WERI-Rb-1 (cell line): ENCODE data around the gene NAV2.

Experiments used
- DNase-seq: peaks from one replicate; pipeline ENCODE4 v3.0.0-alpha.2; 2020
- H3K27ac ChIP-seq: fragments of 250-450 bp; sonication (Bioruptor Pico); 2 replicates; pipeline ENCODE4 v1.5.1; 2020; ENCODE audit warnings: mild to moderate bottlenecking, moderate library complexity
- H3K27me3 ChIP-seq: fragments of 250-450 bp; sonication (Bioruptor Pico); 2 replicates; pipeline ENCODE4 v1.5.1; 2021; ENCODE audit warnings: mild to moderate bottlenecking, low read depth, moderate library complexity; ENCODE audit not compliant: insufficient read depth, severe bottlenecking
- H3K36me3 ChIP-seq: fragments of 250-450 bp; sonication (Bioruptor Pico); 2 replicates; pipeline ENCODE4 v1.5.1; 2020; ENCODE audit warnings: mild to moderate bottlenecking, moderate library complexity
- H3K4me3 ChIP-seq: 2 replicates; pipeline ENCODE4 v1.5.1; 2011; ENCODE audit warnings: low read depth, mild to moderate bottlenecking, control low read depth, low read length
- H3K9me3 ChIP-seq: fragments of 250-450 bp; sonication (Bioruptor Pico); 2 replicates; pipeline ENCODE4 v1.5.1; 2021; ENCODE audit warnings: mild to moderate bottlenecking, moderate library complexity; ENCODE audit not compliant: severe bottlenecking
- TF ChIP-seq, protein P1 (sequence below): IDR thresholded peaks from 2 replicates; pipeline ENCODE4 v1.5.1; 2011; ENCODE audit warnings: low read depth, mild to moderate bottlenecking, control low read depth, inconsistent platforms, low read length

Gene NAV2

DNA sequence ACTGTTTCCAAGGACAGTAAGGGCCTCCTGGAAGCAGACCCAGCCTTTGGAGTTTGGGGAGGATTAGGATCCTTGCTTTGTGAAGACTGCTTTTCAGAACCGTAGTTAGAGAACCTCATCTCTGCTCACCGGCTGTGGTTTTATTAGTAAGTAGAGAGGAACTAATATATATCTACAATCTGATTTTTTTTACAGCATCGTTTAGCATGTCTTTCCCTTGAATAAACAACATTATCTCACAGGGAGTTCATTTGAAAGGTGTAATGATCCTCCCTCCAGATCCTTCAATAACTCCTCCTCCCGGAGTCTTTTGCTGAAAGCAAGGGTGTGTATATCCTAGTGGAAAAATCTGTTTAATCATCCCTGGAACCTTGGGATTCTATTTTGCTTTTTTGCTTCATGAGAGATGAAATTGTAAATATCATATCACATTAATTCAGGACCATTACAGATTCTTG lies 314.9 kb downstream of the NAV2 start:
- DNase-seq = no peak
- Histone ChIP-seq H3K27me3 (no peaks in the 10 kb centered on the region), H3K27ac (peak overlapping the region; percentile 51), H3K9me3 (no peaks in the 10 kb centered on the region), H3K36me3 (peaks cover 3% of the 10 kb centered on the region), H3K4me3 (peak overlapping the region; percentile 5; the same call in 1 of the 2 replicates)
- TF ChIP-seq, protein P1, sequence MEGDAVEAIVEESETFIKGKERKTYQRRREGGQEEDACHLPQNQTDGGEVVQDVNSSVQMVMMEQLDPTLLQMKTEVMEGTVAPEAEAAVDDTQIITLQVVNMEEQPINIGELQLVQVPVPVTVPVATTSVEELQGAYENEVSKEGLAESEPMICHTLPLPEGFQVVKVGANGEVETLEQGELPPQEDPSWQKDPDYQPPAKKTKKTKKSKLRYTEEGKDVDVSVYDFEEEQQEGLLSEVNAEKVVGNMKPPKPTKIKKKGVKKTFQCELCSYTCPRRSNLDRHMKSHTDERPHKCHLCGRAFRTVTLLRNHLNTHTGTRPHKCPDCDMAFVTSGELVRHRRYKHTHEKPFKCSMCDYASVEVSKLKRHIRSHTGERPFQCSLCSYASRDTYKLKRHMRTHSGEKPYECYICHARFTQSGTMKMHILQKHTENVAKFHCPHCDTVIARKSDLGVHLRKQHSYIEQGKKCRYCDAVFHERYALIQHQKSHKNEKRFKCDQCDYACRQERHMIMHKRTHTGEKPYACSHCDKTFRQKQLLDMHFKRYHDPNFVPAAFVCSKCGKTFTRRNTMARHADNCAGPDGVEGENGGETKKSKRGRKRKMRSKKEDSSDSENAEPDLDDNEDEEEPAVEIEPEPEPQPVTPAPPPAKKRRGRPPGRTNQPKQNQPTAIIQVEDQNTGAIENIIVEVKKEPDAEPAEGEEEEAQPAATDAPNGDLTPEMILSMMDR = no peak

DNA sequence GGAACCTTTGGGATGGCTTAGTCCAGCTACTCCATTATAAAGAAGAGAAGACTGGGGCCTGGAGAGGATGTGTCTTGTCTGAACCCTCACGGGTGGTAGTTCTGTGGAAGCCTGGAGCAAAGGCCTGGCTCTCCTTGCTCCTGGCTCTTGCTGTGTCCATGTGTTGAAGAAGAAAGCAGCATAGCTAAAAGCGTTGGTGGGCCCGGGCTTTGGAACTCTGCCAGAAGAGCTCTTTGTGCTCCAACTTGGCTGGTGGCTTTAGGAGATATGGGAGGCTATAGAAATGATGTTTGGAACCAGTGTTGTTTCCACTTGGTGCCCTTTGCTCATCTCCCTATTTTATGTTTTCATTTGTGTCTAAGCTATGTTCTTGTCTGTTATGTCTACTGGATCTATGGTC lies 316.6 kb downstream of the NAV2 start:
- TF ChIP-seq, protein P1 = no peak
- H3K27ac ChIP-seq = no peak overlapping the region
- H3K9me3 ChIP-seq = no peaks in the 10 kb centered on the region
- H3K4me3 ChIP-seq = no peak overlapping the region
- H3K36me3 ChIP-seq = peaks cover 3% of the 10 kb centered on the region
- no peak for DNase-seq
- H3K27me3 ChIP-seq = no peaks in the 10 kb centered on the region

- TF ChIP-seq, protein P1 = no peak
- H3K36me3 ChIP-seq = peaks cover 4% of the 10 kb centered on the region
- H3K9me3 ChIP-seq = no peaks in the 10 kb centered on the region
- no peak overlapping the region for H3K27ac ChIP-seq
- H3K27me3 ChIP-seq = no peaks in the 10 kb centered on the region
- no peak overlapping the region for H3K4me3 ChIP-seq
- DNase-seq = no peak
Measured at GRCh38 chr11:20030472-20030871, 317.8 kb downstream of the NAV2 start.

DNA sequence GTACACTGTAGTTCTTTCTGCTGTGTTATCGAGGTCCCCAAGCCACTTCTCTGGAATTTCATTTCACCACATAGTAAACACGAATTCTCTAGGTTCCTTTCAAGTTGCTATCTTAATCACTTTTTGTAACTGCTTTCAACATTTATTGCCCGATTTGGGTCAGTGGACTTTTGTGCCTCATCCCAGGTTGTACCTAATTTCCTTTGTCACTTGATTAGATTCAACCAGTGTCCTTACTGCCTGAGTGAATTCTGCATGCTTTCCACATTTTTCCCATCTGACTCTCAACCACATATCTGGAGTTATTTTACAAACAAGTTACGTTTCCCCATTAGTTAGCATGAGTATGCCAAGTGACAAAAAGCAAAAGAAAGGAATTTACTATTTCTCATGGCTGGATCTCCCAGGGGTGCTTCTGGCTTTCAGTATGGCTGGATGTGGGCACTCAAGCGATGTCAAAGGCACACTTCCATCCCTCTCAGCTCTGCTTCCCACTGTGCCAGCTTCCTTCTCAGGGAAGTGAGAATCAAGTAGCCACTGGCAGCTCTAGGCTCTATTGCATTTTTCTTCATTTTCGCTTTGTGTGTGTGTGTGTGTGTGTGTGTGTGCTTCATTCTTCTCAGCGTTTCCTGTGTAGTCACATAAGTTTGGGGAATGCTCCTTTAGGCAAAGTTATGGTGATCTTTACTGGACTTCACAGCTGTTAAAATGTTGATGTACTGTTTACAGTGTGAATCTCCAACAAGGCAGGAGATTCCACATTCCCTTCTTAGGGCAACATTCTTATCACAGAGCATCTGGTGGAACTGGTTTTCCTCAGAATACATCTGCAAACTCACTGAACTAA lies 318.7 kb downstream of the NAV2 start:
- Histone ChIP-seq H3K27ac (no peak overlapping the region), H3K36me3 (peaks cover 13% of the 10 kb centered on the region), H3K9me3 (no peaks in the 10 kb centered on the region), H3K4me3 (no peak overlapping the region), H3K27me3 (no peaks in the 10 kb centered on the region)
- TF ChIP-seq, protein P1 = no peak
- no peak for DNase-seq

GRCh38 chr11:20032127-20032526 lies 319.5 kb downstream of the NAV2 start:
- H3K9me3 ChIP-seq = no peaks in the 10 kb centered on the region
- no peak overlapping the region for H3K27ac ChIP-seq
- DNase-seq = no peak
- no peaks in the 10 kb centered on the region for H3K27me3 ChIP-seq
- TF ChIP-seq, protein P1 = no peak
- H3K36me3 ChIP-seq = peaks cover 17% of the 10 kb centered on the region
- no peak overlapping the region for H3K4me3 ChIP-seq
